ENCODE data around the gene TNFSF4.

DNA sequence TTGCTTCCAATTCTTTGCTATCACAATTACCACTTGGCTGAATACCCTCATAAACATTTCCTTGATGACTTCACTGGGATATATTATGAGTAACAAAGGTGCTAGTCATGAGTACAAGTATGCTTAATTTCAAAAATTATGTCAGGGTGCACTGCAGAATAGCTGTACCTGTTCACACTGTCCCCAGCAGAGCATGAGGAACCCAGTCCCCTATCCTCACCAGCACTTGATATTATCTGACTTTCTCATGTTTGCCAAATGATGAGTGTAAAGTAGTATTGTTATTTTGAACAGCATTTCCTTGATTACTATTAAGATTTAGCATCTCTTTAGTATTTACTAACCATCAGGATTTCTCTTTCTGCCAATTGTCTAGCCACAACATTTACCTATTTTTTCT is 33.5 kb upstream of the TNFSF4 start:
- TF ChIP-seq, protein P1, sequence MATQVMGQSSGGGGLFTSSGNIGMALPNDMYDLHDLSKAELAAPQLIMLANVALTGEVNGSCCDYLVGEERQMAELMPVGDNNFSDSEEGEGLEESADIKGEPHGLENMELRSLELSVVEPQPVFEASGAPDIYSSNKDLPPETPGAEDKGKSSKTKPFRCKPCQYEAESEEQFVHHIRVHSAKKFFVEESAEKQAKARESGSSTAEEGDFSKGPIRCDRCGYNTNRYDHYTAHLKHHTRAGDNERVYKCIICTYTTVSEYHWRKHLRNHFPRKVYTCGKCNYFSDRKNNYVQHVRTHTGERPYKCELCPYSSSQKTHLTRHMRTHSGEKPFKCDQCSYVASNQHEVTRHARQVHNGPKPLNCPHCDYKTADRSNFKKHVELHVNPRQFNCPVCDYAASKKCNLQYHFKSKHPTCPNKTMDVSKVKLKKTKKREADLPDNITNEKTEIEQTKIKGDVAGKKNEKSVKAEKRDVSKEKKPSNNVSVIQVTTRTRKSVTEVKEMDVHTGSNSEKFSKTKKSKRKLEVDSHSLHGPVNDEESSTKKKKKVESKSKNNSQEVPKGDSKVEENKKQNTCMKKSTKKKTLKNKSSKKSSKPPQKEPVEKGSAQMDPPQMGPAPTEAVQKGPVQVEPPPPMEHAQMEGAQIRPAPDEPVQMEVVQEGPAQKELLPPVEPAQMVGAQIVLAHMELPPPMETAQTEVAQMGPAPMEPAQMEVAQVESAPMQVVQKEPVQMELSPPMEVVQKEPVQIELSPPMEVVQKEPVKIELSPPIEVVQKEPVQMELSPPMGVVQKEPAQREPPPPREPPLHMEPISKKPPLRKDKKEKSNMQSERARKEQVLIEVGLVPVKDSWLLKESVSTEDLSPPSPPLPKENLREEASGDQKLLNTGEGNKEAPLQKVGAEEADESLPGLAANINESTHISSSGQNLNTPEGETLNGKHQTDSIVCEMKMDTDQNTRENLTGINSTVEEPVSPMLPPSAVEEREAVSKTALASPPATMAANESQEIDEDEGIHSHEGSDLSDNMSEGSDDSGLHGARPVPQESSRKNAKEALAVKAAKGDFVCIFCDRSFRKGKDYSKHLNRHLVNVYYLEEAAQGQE (IDR thresholded peaks at IDR 0.05; ENCODE audit: low read depth, low read length), result no peak
- TF ChIP-seq, protein P2, sequence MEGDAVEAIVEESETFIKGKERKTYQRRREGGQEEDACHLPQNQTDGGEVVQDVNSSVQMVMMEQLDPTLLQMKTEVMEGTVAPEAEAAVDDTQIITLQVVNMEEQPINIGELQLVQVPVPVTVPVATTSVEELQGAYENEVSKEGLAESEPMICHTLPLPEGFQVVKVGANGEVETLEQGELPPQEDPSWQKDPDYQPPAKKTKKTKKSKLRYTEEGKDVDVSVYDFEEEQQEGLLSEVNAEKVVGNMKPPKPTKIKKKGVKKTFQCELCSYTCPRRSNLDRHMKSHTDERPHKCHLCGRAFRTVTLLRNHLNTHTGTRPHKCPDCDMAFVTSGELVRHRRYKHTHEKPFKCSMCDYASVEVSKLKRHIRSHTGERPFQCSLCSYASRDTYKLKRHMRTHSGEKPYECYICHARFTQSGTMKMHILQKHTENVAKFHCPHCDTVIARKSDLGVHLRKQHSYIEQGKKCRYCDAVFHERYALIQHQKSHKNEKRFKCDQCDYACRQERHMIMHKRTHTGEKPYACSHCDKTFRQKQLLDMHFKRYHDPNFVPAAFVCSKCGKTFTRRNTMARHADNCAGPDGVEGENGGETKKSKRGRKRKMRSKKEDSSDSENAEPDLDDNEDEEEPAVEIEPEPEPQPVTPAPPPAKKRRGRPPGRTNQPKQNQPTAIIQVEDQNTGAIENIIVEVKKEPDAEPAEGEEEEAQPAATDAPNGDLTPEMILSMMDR (IDR thresholded peaks at IDR 0.05), result no peak
- TF ChIP-seq, protein P3, sequence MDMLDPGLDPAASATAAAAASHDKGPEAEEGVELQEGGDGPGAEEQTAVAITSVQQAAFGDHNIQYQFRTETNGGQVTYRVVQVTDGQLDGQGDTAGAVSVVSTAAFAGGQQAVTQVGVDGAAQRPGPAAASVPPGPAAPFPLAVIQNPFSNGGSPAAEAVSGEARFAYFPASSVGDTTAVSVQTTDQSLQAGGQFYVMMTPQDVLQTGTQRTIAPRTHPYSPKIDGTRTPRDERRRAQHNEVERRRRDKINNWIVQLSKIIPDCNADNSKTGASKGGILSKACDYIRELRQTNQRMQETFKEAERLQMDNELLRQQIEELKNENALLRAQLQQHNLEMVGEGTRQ (IDR thresholded peaks at IDR 0.05; ENCODE audit: borderline replicate concordance, low read depth, low read length), result no peak
- TF ChIP-seq, protein P4, sequence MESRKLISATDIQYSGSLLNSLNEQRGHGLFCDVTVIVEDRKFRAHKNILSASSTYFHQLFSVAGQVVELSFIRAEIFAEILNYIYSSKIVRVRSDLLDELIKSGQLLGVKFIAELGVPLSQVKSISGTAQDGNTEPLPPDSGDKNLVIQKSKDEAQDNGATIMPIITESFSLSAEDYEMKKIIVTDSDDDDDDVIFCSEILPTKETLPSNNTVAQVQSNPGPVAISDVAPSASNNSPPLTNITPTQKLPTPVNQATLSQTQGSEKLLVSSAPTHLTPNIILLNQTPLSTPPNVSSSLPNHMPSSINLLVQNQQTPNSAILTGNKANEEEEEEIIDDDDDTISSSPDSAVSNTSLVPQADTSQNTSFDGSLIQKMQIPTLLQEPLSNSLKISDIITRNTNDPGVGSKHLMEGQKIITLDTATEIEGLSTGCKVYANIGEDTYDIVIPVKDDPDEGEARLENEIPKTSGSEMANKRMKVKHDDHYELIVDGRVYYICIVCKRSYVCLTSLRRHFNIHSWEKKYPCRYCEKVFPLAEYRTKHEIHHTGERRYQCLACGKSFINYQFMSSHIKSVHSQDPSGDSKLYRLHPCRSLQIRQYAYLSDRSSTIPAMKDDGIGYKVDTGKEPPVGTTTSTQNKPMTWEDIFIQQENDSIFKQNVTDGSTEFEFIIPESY (IDR thresholded peaks at IDR 0.05; ENCODE audit: borderline replicate concordance, low read depth), result no peak
- TF ChIP-seq TCF12 (IDR thresholded peaks at IDR 0.05) (no peak), TAF1 (IDR thresholded peaks at IDR 0.05; ENCODE audit: borderline replicate concordance, low read depth, low read length) (no peak), YY1 (IDR thresholded peaks at IDR 0.05; ENCODE audit: low read depth) (no peak), POLR2AphosphoS5 (IDR thresholded peaks at IDR 0.05; ENCODE audit: low read depth, low read length) (no peak), ELF1 (IDR thresholded peaks at IDR 0.05) (no peak)

All from SK-N-SH (cell line).